GM19099 (cell line): ENCODE measurements around the gene NUP214.

ENCODE experiments used
- POLR2A ChIP-seq: IDR thresholded peaks from 3 replicates; pipeline ENCODE4 v1.6.1; 2011; ENCODE audit warnings: low read depth; ENCODE audit not compliant: insufficient read length; ENCODE audit errors: extremely low read depth

NUP214 gene

DNA sequence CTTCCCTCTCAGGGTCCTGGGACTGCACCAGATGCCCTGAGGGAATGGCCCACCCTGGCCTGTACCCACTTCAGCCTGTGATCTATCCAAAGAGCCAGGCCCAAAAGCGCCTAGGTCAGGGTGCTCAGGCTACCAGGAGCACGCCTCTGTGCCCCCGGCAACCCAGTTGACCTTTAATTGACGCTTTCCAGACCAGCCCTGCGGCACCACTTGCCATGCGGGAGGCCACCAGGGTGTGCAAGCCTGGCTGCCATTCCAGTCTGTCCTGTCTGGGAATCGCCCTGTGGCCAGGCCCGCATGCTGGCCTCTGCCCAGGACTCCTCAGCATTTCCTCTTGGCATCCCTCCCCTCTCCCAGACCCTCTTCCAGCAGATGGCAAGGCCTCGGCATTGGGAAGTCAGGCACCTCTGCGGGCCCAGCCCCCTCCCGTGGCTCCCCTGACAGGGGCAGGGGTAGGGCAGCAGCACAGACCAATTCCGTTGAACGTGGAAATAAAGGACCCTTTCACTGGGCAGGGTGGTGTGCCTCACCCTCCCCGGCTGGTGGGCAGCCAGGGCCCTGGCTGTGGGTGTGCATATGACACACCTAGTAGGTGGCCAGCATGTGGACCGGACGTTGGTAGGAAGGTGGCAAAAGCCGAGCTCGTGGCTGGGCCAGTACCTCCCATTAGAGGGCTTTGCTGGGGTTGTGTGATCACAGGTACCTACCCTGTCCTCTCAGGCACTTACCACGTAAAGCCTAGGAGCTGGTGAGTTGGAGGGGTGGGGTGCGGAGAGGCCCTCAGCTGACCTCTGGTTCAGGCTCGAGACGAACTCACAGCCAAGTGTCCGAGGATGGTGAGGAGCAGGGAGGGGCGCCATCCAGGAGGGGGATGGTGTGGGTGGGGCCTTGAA, 32.6 kb upstream of the NUP214 start:
- no peak for TF ChIP-seq POLR2A

- TF ChIP-seq POLR2A: no peak
Measured at GRCh38 chr9:131094015-131094414, 31.4 kb upstream of the NUP214 start.

DNA sequence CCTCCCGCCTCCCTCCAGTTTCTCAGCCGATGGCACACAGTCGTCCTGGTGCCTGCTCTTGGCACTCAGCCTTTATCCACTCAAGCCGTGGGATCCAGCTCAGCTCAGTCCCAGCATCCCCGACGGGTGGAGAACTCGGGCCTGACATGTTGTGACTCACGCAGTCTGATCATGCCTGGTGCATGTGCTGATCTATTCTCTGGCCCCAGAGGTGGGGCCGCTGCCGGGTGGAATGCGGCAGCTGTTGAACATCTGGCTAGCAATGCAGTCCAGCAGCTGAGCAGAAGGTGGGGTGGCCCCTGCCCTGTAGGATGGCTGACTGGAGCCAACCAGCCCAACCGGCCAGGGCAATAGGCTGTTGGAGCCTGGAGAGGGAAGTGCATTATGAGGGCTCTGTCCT, 30.8 kb upstream of the NUP214 start:
- TF ChIP-seq POLR2A: no peak

DNA sequence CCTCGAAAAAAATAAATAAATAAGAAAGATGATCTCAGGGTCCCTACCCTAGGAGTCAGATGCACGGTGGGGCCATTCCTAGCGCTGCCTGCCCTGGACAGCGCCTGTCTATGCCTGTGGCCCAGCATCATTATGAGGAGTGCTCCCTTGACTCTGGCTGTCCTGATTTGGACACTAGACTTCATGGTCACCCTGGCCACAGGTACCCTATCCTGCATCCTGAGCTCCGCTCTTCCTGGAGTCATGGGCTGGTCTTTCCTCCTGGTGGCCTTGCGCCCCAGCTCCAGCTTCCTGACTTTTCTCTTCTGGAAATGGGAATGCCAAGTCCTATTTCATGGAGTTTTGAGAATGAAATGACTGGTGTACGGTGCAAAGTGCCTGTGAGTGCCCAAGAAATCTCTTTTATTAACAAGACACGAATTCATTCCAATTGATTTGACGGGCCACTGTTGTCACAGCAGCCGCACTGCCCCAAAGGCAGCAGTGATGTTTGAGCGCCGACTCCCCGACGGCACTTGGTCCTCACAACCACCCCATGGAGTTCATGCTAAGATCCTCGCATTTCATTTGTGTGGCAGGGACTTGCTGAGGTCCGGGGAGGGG, 29.6 kb upstream of the NUP214 start:
- TF ChIP-seq POLR2A: no peak

DNA sequence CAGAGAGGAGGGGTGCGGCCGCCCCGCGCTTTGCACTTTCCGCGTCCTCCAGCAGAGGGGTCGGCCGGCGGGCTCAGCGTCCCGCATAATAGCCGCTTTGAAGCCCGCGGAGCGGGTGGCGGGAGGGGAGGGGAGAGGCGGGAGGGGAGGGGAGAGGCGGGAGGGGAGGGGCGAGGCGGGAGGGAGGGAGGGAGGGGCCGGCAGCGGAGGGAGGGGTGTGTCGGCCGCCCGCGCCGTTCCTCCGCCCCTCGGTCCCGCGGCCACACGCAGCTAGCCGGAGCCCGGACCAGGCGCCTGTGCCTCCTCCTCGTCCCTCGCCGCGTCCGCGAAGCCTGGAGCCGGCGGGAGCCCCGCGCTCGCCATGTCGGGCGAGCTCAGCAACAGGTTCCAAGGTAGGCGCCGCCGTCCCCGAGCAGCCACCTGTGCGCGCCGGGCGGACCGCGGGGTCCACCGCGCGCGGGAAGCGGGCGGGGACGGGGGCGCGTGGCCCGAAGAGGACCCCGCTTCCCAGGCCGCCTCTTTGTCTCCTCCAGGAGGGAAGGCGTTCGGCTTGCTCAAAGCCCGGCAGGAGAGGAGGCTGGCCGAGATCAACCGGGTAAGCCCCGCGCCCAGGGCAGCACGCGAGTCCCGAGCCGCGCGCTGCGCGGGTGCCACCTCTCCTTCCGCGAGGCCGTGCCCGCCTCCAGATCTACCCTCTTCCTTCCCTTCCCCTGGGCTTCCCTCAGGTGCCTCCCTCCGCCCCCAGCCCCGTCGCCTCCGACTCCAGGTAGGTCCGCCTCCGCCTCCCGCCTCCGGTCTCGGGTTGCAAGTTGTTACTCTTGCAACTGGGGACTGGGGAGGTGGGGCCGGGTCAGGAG, 28.9 kb upstream of the NUP214 start, which contains the start of gene AIF1L:
TSS of gene AIF1L (plus strand) at position 263 of the 857 bp plus-strand sequence. CDS start at position 362, 99 bp downstream.
- no peak for TF ChIP-seq POLR2A

- no peak for TF ChIP-seq POLR2A
Measured at GRCh38 chr9:131097126-131097947, 28.0 kb upstream of the NUP214 start.

DNA sequence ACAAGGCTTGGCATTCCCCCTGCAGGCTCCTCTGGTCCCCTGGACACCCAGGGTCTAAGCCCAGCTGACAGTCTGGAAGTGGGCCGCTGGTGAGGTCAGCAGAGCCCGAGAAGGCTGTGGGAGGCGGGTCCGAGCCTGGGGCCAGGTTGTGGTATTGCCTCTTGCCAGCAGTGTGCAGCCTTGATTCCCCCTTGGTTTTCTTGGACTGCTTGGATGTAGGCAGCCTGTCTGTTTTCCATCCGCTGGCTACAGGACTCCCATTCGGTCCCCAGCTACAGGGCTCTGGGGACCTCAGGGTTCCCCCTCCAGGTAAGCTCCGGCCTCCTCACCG, 27.5 kb upstream of the NUP214 start:
- TF ChIP-seq POLR2A: no peak

DNA sequence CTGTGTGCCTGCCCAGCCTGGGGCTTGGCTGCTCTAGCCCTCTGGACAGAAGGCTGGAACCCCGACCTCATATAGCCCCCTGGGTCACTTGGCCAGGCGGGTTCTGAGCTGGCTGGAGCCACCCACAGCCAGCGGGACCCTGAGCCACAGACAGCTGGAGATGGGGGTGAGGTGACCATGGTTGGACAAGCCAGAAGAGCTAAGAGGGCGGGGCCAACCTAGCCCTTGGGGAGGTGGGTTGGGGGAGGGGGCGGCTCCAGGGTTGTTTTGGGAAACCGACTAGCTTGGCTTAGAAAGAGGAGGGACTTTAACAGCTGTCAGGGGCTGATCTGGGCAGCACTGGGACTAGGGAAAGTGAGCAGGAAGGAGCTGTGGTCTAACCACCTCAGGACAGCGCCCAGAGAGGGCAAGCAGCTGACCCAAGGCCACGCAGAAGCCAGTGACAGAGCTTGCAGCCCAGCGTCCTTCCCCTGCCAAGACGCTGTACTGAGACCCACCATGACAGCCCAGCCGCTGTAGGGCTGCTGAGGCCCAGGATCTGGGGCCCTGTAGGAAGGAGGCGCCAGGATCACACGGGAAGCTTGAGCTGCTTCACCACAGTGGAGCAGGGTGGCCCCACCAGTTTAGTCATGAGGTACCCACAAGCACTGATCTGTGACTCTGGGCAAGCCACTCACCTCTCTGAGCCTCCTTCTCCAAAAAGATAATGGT, 26.8 kb upstream of the NUP214 start:
- TF ChIP-seq POLR2A: no peak

- TF ChIP-seq POLR2A: no peak
Measured at GRCh38 chr9:131099102-131099606, 26.2 kb upstream of the NUP214 start.

DNA sequence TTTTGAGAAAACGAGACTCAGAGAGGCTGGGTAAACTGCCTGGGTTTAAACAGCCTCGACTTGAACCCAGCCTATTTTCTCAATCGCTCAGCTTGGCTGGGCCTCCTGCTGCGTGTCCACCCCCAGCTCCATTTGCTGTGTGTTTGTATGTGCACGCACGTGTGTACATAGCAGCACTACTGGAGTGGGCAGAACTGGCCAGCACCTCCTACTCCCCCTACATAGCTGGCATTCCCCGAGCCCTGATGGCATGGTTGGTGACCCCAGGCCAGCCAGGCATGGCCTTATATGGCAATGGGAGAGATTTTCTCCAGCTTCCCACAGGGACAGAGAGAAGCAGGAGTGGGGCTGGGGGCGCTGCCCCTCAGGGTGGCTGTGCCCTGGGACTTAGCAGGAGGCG, 24.9 kb upstream of the NUP214 start:
- no peak for TF ChIP-seq POLR2A

DNA sequence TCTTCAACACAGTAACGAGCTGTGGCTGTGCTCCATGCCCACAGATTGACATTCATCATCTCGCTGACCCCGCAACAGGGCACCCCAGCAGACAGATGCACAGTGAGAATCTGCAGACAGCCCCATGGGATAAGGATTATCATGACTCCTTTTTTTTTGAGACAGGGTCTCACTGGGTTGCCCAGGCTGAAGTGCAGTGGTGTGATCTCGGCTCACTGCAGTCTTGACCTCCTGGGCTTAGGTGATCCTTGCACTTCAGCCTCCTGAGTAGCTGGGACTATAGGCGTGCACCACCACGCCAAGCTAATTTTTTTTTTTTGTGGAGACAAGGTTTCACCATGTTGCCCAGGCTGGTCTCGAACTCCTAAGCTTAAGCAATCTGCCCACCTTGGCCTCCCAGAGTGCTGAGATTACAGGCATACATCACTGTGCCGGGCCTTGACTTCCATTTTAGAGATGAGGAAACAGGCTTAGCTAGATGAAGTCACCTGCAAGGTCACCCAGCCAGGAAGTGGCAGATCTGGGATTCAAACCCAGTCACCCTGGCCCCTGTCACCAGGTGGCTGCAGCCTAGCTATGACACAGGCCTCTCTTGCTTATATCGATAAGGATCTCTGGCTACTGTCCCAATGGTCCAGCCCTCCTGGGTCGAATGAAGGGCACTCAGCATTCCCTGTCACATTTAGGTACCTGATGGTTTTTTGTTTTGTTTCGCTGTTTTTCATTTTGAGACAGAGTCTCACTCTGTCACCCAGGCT, 24.0 kb upstream of the NUP214 start:
- TF ChIP-seq POLR2A: no peak

DNA sequence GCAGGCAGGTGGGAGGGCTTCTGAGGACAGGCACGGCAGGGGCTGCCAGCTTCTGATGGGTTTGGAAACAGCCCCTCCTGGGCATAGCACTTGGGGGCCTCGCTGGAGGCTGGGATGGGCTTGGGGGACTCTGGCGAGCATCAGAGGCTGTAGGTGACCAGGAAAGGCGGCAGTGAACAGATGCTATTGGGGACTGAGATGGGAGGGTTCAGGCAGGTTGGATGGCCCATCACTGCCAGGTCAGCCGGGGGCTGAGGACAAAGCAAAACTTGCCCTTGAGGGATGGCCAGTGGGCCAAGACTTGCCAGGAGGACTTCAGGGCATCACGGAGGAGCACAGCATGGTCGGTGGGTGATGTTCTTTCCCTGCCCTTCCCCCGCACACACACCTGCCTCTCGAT, 22.4 kb upstream of the NUP214 start:
- TF ChIP-seq POLR2A: no peak

DNA sequence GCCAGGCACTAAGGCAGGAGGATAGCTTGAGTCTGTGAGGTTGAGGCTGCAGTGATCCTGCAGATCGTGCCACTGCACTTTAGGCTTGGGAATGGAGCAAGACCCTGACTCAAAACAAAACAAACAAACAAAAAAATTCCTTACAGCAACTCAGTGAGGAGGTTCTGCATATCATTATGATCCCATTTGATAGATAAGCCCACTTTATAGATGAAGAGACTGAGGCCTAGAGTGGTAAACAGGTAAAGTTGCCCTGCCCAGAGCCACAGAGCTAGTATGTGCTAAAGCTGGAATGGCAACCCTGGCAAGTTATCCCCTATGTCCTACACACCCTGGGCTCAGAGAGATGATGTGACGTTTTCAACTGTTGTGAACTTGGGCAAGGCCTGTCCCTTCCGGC, 21.9 kb upstream of the NUP214 start:
- no peak for TF ChIP-seq POLR2A

DNA sequence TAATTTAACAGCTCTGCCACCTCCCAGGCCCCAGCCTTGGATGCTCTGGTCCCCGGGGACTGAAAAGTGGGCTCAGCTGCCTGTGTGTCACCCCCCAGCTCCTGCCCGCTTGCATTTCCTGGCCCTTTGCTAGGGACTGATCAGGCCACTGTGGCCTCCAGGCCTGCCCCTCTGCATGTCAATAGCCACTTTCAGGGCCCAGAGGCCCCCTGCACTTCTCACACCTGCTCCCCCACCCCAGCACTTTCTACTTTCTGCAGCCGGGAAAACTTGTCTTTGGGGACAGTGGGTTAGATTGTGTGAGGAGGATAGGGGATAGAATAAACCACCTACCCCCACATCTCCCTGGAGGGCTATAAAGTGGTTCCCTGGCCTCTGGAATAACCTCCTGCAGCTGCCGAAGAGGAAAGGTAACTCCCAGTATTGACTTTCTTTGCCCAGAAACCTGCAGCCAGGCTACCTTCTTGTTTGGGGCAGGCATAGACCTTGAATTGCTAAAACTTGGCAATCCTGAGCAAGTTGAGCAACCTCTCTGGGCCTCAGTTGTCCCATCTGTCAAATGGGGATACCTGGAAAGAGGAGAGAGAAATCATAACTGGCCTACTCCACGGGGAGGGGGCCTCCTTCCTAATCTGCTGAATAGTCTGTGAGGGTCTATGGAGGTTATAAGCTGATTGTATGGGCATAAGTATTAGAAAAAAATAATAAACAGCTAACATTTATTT, 21.2 kb upstream of the NUP214 start:
- TF ChIP-seq POLR2A: no peak
